ENCODE results near the gene VPS52. TPM values are rescaled to one million over a fixed set of nuclear protein-coding genes. Genes with fewer than 3 reads are reported as not detected.
A peak's percentile ranks its signal among the peaks of the same experiment; 100 is the strongest.

The VPS52 gene
- total and polyA plus RNA-seq, 9 of the 15 experiments (the other 6 are each of a cell fraction or from before 2014, with no cell fraction given): 24.4 to 103 (median 40.2) TPM

GRCh38 chr6:33279971-33280511 is 8.4 kb upstream of the VPS52 start (continued):
- no peak for TF ChIP-seq ZNF212 (CRISPR knock-in tag; IDR thresholded peaks at IDR 0.05)
- TF ChIP-seq RBBP5 (IDR thresholded peaks at IDR 0.05; ENCODE audit: borderline replicate concordance, insufficient read depth, low read length, poor library complexity, severe bottlenecking): no peak
- no peak for TF ChIP-seq RFX5 (IDR thresholded peaks at IDR 0.05; ENCODE audit: low read depth, low read length)
- TF ChIP-seq MXD1 (CRISPR knock-in tag; IDR thresholded peaks at IDR 0.05; ENCODE audit: borderline replicate concordance, poor library complexity, severe bottlenecking): no peak
- no peak for TF ChIP-seq NCOA2 (IDR thresholded peaks at IDR 0.05; ENCODE audit: partially characterized antibody in 2 of 2)
- TF ChIP-seq NFIC (IDR thresholded peaks at IDR 0.05): peak; percentile 7; the same call in 1 of the 2 replicates
- TF ChIP-seq ZNF197 (CRISPR knock-in tag; IDR thresholded peaks at IDR 0.05; ENCODE audit: low read depth): no peak
- no peak for TF ChIP-seq MYBL2 (IDR thresholded peaks at IDR 0.05; ENCODE audit: low read depth)
- TF ChIP-seq MYBL2 (CRISPR knock-in tag; IDR thresholded peaks at IDR 0.05; ENCODE audit: borderline replicate concordance): no peak
- 0 out of 2 replicates have a peak, but pooled peaks have one; percentile 31 for TF ChIP-seq GATAD2B (IDR thresholded peaks at IDR 0.05; ENCODE audit: borderline replicate concordance)
- TF ChIP-seq, protein P1, sequence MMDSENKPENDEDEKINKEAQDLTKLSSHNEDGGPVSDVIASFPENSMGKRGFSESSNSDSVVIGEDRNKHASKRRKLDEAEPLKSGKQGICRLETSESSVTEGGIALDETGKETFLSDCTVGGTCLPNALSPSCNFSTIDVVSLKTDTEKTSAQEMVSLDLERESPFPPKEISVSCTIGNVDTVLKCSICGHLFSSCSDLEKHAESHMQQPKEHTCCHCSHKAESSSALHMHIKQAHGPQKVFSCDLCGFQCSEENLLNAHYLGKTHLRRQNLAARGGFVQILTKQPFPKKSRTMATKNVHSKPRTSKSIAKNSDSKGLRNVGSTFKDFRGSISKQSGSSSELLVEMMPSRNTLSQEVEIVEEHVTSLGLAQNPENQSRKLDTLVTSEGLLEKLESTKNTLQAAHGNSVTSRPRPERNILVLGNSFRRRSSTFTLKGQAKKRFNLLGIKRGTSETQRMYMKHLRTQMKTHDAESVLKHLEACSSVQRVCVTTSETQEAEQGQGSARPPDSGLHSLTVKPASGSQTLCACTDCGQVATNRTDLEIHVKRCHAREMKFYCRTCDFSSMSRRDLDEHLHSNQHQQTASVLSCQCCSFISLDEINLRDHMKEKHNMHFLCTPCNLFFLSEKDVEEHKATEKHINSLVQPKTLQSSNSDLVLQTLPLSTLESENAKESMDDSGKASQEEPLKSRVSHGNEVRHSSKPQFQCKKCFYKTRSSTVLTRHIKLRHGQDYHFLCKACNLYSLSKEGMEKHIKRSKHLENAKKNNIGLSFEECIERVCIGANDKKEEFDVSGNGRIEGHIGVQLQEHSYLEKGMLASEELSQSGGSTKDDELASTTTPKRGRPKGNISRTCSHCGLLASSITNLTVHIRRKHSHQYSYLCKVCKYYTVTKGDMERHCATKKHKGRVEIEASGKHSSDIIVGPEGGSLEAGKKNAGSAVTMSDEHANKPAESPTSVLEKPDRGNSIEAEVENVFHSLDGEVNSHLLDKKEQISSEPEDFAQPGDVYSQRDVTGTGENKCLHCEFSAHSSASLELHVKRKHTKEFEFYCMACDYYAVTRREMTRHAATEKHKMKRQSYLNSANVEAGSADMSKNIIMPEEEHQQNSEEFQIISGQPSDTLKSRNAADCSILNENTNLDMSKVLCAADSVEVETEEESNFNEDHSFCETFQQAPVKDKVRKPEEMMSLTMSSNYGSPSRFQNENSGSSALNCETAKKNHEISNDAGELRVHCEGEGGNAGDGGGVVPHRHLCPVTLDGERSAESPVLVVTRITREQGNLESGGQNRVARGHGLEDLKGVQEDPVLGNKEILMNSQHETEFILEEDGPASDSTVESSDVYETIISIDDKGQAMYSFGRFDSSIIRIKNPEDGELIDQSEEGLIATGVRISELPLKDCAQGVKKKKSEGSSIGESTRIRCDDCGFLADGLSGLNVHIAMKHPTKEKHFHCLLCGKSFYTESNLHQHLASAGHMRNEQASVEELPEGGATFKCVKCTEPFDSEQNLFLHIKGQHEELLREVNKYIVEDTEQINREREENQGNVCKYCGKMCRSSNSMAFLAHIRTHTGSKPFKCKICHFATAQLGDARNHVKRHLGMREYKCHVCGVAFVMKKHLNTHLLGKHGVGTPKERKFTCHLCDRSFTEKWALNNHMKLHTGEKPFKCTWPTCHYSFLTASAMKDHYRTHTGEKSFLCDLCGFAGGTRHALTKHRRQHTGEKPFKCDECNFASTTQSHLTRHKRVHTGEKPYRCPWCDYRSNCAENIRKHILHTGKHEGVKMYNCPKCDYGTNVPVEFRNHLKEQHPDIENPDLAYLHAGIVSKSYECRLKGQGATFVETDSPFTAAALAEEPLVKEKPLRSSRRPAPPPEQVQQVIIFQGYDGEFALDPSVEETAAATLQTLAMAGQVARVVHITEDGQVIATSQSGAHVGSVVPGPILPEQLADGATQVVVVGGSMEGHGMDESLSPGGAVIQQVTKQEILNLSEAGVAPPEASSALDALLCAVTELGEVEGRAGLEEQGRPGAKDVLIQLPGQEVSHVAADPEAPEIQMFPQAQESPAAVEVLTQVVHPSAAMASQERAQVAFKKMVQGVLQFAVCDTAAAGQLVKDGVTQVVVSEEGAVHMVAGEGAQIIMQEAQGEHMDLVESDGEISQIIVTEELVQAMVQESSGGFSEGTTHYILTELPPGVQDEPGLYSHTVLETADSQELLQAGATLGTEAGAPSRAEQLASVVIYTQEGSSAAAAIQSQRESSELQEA (IDR thresholded peaks at IDR 0.05; ENCODE audit: low read depth): no peak
- no peak for TF ChIP-seq BRF2 (IDR thresholded peaks at IDR 0.05; ENCODE audit: borderline replicate concordance, insufficient read depth, insufficient read length)
- peak; percentile 74 for TF ChIP-seq JUN (IDR thresholded peaks at IDR 0.05; ENCODE audit: borderline replicate concordance, low read depth, low read length)
- TF ChIP-seq JUN (CRISPR knock-in tag; IDR thresholded peaks at IDR 0.05; ENCODE audit: borderline replicate concordance): no peak
- no peak for TF ChIP-seq EHMT2 (IDR thresholded peaks at IDR 0.05)
- TF ChIP-seq ARID1B (IDR thresholded peaks at IDR 0.05): no peak
- TF ChIP-seq CBFA2T2 (conservative IDR thresholded peaks at IDR 0.05): no peak
